ENCODE data around the gene FBXO7.

The FBXO7 gene

DNA sequence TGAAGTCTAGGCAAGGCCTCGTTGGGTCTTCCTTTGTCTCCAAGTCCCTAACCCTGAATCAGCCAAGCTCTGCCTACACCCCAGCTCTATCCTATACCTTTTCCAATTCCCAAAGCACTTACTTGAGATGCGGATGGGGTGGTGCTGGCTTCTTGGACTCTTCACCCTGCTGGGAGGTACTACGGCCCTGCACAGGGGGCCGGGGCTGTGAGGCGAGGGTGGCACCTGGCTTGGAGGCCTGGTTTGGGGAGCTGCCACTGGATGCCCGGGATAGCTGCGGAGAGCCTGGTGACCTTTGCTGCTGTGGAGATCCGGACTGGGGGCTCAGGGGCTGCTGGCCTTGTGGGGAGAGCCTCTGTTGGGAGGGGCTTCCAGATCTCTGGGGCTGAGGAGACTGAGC lies 43.3 kb downstream of the FBXO7 start:
- DNase-seq: no peak
- H3K4me2 ChIP-seq (ENCODE audit: low read depth, low read length): no peak overlapping the region
- no peak overlapping the region for H3K9ac ChIP-seq (ENCODE audit: low read length)
- no peak overlapping the region for H2AFZ ChIP-seq (ENCODE audit: low read length)
- H3K79me2 ChIP-seq (ENCODE audit: low read length): no peaks in the 10 kb centered on the region
- H3K9me2 ChIP-seq (replicated peaks; ENCODE audit: insufficient read depth, low read length): no peaks in the 10 kb centered on the region
- no peaks in the 10 kb centered on the region for H3F3A ChIP-seq (ENCODE audit: insufficient read depth, low read length)
- H3K4me1 ChIP-seq (ENCODE audit: low read length): no peaks in the 10 kb centered on the region
- no peak overlapping the region for H3K27ac ChIP-seq (ENCODE audit: low read length)
- no peaks in the 10 kb centered on the region for H3K36me3 ChIP-seq (replicated peaks; ENCODE audit: insufficient read depth, low read length)
- no peaks in the 10 kb centered on the region for H4K20me1 ChIP-seq (ENCODE audit: insufficient read depth, low read length)
- TF ChIP-seq, protein P1, sequence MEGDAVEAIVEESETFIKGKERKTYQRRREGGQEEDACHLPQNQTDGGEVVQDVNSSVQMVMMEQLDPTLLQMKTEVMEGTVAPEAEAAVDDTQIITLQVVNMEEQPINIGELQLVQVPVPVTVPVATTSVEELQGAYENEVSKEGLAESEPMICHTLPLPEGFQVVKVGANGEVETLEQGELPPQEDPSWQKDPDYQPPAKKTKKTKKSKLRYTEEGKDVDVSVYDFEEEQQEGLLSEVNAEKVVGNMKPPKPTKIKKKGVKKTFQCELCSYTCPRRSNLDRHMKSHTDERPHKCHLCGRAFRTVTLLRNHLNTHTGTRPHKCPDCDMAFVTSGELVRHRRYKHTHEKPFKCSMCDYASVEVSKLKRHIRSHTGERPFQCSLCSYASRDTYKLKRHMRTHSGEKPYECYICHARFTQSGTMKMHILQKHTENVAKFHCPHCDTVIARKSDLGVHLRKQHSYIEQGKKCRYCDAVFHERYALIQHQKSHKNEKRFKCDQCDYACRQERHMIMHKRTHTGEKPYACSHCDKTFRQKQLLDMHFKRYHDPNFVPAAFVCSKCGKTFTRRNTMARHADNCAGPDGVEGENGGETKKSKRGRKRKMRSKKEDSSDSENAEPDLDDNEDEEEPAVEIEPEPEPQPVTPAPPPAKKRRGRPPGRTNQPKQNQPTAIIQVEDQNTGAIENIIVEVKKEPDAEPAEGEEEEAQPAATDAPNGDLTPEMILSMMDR (IDR thresholded peaks at IDR 0.05; ENCODE audit: low read length): no peak
- TF ChIP-seq EZH2phosphoT487 (IDR thresholded peaks at IDR 0.05; ENCODE audit: low read length): no peak
- no peak for TF ChIP-seq EZH2 (optimal IDR thresholded peaks at IDR 0.05; ENCODE audit: low read depth, low read length)
- H3K4me3 ChIP-seq (ENCODE audit: low read length): no peak overlapping the region
- no peaks in the 10 kb centered on the region for H3K27me3 ChIP-seq (replicated peaks; ENCODE audit: insufficient read depth, low read length)
- no peaks in the 10 kb centered on the region for H3K9me3 ChIP-seq (replicated peaks; ENCODE audit: insufficient read depth, low read length)

DNA sequence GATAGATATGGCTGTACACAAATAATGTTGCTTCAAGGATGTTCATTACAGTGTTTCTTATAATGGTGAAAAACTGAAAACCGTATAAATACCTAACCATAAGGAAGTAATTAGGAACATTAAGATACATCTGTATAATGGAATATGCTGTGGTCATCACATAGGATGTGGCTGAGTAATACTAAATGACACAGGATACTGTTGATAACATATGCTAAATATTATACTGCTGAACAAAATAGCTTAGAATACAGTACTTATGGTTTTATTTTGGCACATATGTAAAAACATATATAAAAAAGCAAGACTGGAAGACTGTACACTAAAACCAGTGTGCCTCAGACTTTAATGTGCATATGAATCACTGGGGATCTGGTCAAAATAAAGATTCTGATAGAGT lies 43.8 kb downstream of the FBXO7 start:
- no peak for DNase-seq
- H3K27ac ChIP-seq (ENCODE audit: low read length): no peak overlapping the region
- TF ChIP-seq, protein P1 (IDR thresholded peaks at IDR 0.05; ENCODE audit: low read length): no peak
- TF ChIP-seq EZH2 (optimal IDR thresholded peaks at IDR 0.05; ENCODE audit: low read depth, low read length): no peak
- TF ChIP-seq EZH2phosphoT487 (IDR thresholded peaks at IDR 0.05; ENCODE audit: low read length): no peak
- H3F3A ChIP-seq (ENCODE audit: insufficient read depth, low read length): no peaks in the 10 kb centered on the region
- H2AFZ ChIP-seq (ENCODE audit: low read length): no peak overlapping the region
- no peak overlapping the region for H3K4me3 ChIP-seq (ENCODE audit: low read length)
- no peaks in the 10 kb centered on the region for H3K27me3 ChIP-seq (replicated peaks; ENCODE audit: insufficient read depth, low read length)
- H3K36me3 ChIP-seq (replicated peaks; ENCODE audit: insufficient read depth, low read length): no peaks in the 10 kb centered on the region
- H3K9me3 ChIP-seq (replicated peaks; ENCODE audit: insufficient read depth, low read length): no peaks in the 10 kb centered on the region
- no peaks in the 10 kb centered on the region for H3K79me2 ChIP-seq (ENCODE audit: low read length)
- H3K9ac ChIP-seq (ENCODE audit: low read length): no peak overlapping the region
- no peaks in the 10 kb centered on the region for H3K9me2 ChIP-seq (replicated peaks; ENCODE audit: insufficient read depth, low read length)
- no peaks in the 10 kb centered on the region for H4K20me1 ChIP-seq (ENCODE audit: insufficient read depth, low read length)
- H3K4me1 ChIP-seq (ENCODE audit: low read length): no peaks in the 10 kb centered on the region
- H3K4me2 ChIP-seq (ENCODE audit: low read depth, low read length): no peak overlapping the region

DNA sequence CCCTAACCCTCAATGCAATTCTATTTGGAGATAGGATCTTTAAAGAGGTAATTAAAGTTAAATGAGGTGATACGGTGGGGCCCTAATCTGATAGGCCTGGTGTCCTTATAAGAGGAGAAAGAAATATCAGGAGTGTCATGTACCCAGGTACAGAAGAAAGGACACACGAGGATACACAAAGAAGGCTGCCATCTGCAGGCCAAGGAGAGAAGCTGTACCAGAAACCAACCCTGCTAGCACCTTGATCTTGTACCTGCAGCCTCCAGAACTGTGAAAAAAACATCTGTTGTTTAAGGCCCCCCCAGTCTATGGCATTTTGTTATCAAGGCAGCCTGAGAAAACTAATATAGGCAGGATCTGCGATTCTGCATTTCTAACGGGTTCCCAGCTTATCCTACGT lies 44.2 kb downstream of the FBXO7 start:
- no peak overlapping the region for H2AFZ ChIP-seq (ENCODE audit: low read length)
- H3K27me3 ChIP-seq (replicated peaks; ENCODE audit: insufficient read depth, low read length): no peaks in the 10 kb centered on the region
- H3K9ac ChIP-seq (ENCODE audit: low read length): no peak overlapping the region
- H3K9me2 ChIP-seq (replicated peaks; ENCODE audit: insufficient read depth, low read length): no peaks in the 10 kb centered on the region
- no peak for DNase-seq
- no peaks in the 10 kb centered on the region for H3K79me2 ChIP-seq (ENCODE audit: low read length)
- H3K4me1 ChIP-seq (ENCODE audit: low read length): no peaks in the 10 kb centered on the region
- no peaks in the 10 kb centered on the region for H3F3A ChIP-seq (ENCODE audit: insufficient read depth, low read length)
- H3K27ac ChIP-seq (ENCODE audit: low read length): no peak overlapping the region
- H3K4me3 ChIP-seq (ENCODE audit: low read length): no peak overlapping the region
- no peak overlapping the region for H3K4me2 ChIP-seq (ENCODE audit: low read depth, low read length)
- TF ChIP-seq, protein P1 (IDR thresholded peaks at IDR 0.05; ENCODE audit: low read length): peak; percentile 35
- no peak for TF ChIP-seq EZH2phosphoT487 (IDR thresholded peaks at IDR 0.05; ENCODE audit: low read length)
- no peaks in the 10 kb centered on the region for H3K9me3 ChIP-seq (replicated peaks; ENCODE audit: insufficient read depth, low read length)
- no peaks in the 10 kb centered on the region for H4K20me1 ChIP-seq (ENCODE audit: insufficient read depth, low read length)
- H3K36me3 ChIP-seq (replicated peaks; ENCODE audit: insufficient read depth, low read length): no peaks in the 10 kb centered on the region

All from MM.1S (cell line).